SK-N-SH treated with all-trans-retinoic acid at 6 μM for 48 hours (cell line): ENCODE data around the gene MPZL2.

Experiments
- ATAC-seq: fragments of 200-7000 bp; cut with Tn5 transposase; 3 replicates; pipeline ENCODE4 v1.9.1; 2020; ENCODE audit warnings: mild to moderate bottlenecking, moderate library complexity
- BACH2 ChIP-seq: fragments of 250-450 bp; sonication (Bioruptor Pico); IDR thresholded peaks from 2 replicates; pipeline ENCODE4 v1.9.0; 2021; ENCODE audit warnings: mild to moderate bottlenecking, borderline replicate concordance
- CSDC2 ChIP-seq: fragments of 250-450 bp; sonication (Bioruptor Pico); IDR thresholded peaks from 2 replicates; pipeline ENCODE4 v1.5.0; 2020; ENCODE audit warnings: mild to moderate bottlenecking, moderate library complexity
- CSRNP3 ChIP-seq: fragments of 250-450 bp; sonication (Bioruptor Pico); IDR thresholded peaks from 2 replicates; pipeline ENCODE4 v1.5.1; 2021; ENCODE audit warnings: mild to moderate bottlenecking, moderate library complexity
- GLIS3 ChIP-seq: fragments of 250-450 bp; sonication (Bioruptor Pico); IDR thresholded peaks from 2 replicates; pipeline ENCODE4 v1.5.0; 2020; ENCODE audit warnings: mild to moderate bottlenecking, moderate library complexity
- ISL1 ChIP-seq: fragments of 250-450 bp; sonication (Bioruptor Pico); IDR thresholded peaks from 2 replicates; pipeline ENCODE4 v2.1.2; 2022; ENCODE audit warnings: mild to moderate bottlenecking, moderate library complexity
- PATZ1 ChIP-seq: fragments of 250-450 bp; sonication (Bioruptor Pico); IDR thresholded peaks from 2 replicates; pipeline ENCODE4 v1.8.0; 2020; ENCODE audit warnings: mild to moderate bottlenecking, moderate library complexity, borderline replicate concordance
- PPARA ChIP-seq: fragments of 250-450 bp; sonication (Bioruptor Pico); IDR thresholded peaks from 2 replicates; pipeline ENCODE4 v1.5.0; 2020; ENCODE audit warnings: mild to moderate bottlenecking, borderline replicate concordance
- RARB ChIP-seq: fragments of 250-450 bp; sonication (Bioruptor Pico); IDR thresholded peaks from 2 replicates; pipeline ENCODE4 v1.8.0; 2021; ENCODE audit warnings: mild to moderate bottlenecking, moderate library complexity
- SNAI2 ChIP-seq: fragments of 250-450 bp; sonication (Bioruptor Pico); IDR thresholded peaks from 2 replicates; pipeline ENCODE4 v1.5.0; 2020; ENCODE audit warnings: mild to moderate bottlenecking, moderate library complexity
- TCF4 ChIP-seq: fragments of 250-450 bp; sonication (Bioruptor Pico); IDR thresholded peaks from 2 replicates; pipeline ENCODE4 v1.8.0; 2021; ENCODE audit warnings: mild to moderate bottlenecking, moderate library complexity, borderline replicate concordance
- TOX ChIP-seq: fragments of 250-450 bp; sonication (Bioruptor Pico); IDR thresholded peaks from 2 replicates; pipeline ENCODE4 v1.8.0; 2021; ENCODE audit warnings: mild to moderate bottlenecking, moderate library complexity, borderline replicate concordance
- TSHZ2 ChIP-seq: fragments of 250-450 bp; sonication (Bioruptor Pico); IDR thresholded peaks from 2 replicates; pipeline ENCODE4 v1.5.0; 2020; ENCODE audit warnings: mild to moderate bottlenecking, moderate library complexity
- ZC3H10 ChIP-seq: fragments of 250-450 bp; sonication (Bioruptor Pico); IDR thresholded peaks from 2 replicates; pipeline ENCODE4 v1.5.1; 2021; ENCODE audit warnings: mild to moderate bottlenecking, moderate library complexity
- ZFP3 ChIP-seq: fragments of 250-450 bp; sonication (Bioruptor Pico); IDR thresholded peaks from 2 replicates; pipeline ENCODE4 v1.5.0; 2020; ENCODE audit warnings: mild to moderate bottlenecking, moderate library complexity
- ZFP30 ChIP-seq: fragments of 450-650 bp; formaldehyde crosslinking; IDR thresholded peaks from 2 replicates; pipeline ENCODE4 v1.5.0; 2022; ENCODE audit warnings: mild to moderate bottlenecking, moderate library complexity
- ZNF565 ChIP-seq: fragments of 450-650 bp; formaldehyde crosslinking; conservative IDR thresholded peaks from 2 replicates; pipeline ENCODE4 v1.5.0; 2020; ENCODE audit warnings: low read depth, mild to moderate bottlenecking, moderate library complexity
- ZNF70 ChIP-seq: fragments of 450-650 bp; formaldehyde crosslinking; IDR thresholded peaks from 2 replicates; pipeline ENCODE4 v1.5.0; 2020; ENCODE audit warnings: mild to moderate bottlenecking, moderate library complexity
- ZNF8 ChIP-seq: fragments of 450-650 bp; formaldehyde crosslinking; IDR thresholded peaks from 2 replicates; pipeline ENCODE4 v1.5.0; 2020; ENCODE audit warnings: mild to moderate bottlenecking, moderate library complexity

The MPZL2 gene

GRCh38 chr11:118243161-118243560 lies 20.9 kb downstream of the MPZL2 start (continued):
- TF ChIP-seq CSRNP3 (CRISPR knock-in tag) (no peak), ZFP30 (CRISPR knock-in tag) (no peak)

- TF ChIP-seq TSHZ2 (CRISPR knock-in tag) (no peak), ZNF8 (no peak), TCF4 (CRISPR knock-in tag) (no peak), ZFP3 (CRISPR knock-in tag) (no peak), ZFP30 (CRISPR knock-in tag) (no peak), ZNF70 (CRISPR knock-in tag) (no peak), PATZ1 (no peak), CSRNP3 (CRISPR knock-in tag) (no peak), GLIS3 (no peak), ZC3H10 (CRISPR knock-in tag) (no peak), ISL1 (CRISPR knock-in tag) (no peak), PPARA (CRISPR knock-in tag) (no peak), SNAI2 (CRISPR knock-in tag) (no peak)
- ATAC-seq, result no peak
Observed at GRCh38 chr11:118241764-118242098, 22.4 kb downstream of the MPZL2 start.

- no peak for TF ChIP-seq SNAI2 (CRISPR knock-in tag)
- TF ChIP-seq TCF4 (CRISPR knock-in tag), result no peak
- TF ChIP-seq TSHZ2 (CRISPR knock-in tag), result no peak
- no peak for TF ChIP-seq BACH2 (CRISPR knock-in tag)
- TF ChIP-seq ZC3H10 (CRISPR knock-in tag), result no peak
- TF ChIP-seq CSDC2 (CRISPR knock-in tag), result no peak
- no peak for TF ChIP-seq PATZ1
- TF ChIP-seq PPARA (CRISPR knock-in tag), result no peak
- no peak for TF ChIP-seq TOX
- no peak for TF ChIP-seq RARB (CRISPR knock-in tag)
- no peak for TF ChIP-seq CSRNP3 (CRISPR knock-in tag)
- no peak for TF ChIP-seq ZNF565 (CRISPR knock-in tag)
- TF ChIP-seq ZNF8, result no peak
- ATAC-seq, result no peak
Observed at GRCh38 chr11:118240999-118241763, 22.9 kb downstream of the MPZL2 start.
